Pons (tissue), 1 donor: ENCODE results near the gene KRTAP12-1.
"Not testable (repeated sequence)": the region's sequence is repeated elsewhere in the genome, so short reads cannot be mapped to it uniquely, and the experiment has no call there.

Source experiments
- DNase-seq: peaks from one replicate; pipeline ENCODE4 v3.0.0-alpha.2; 2016; ENCODE audit warnings: low spot score

KRTAP12-1 gene

DNA sequence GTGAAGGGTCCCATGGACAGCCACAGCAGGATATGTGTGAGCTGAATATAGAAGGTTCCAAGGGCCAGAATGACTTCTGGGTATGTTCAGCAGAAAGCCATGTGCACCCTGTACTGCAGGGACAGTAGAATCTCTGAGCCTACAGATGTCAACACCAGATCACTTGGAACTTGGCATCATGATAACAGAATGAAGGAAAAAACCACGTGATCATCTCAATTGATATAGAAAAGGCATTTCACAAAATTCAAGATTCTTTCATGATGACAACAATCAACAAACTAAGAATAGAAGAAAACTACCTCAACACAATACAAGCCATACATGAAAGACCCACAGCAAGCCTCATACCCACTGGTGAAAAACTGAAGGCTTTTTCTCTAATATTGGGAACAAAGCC is 14.4 kb downstream of the KRTAP12-1 start:
- no peak for DNase-seq

DNA sequence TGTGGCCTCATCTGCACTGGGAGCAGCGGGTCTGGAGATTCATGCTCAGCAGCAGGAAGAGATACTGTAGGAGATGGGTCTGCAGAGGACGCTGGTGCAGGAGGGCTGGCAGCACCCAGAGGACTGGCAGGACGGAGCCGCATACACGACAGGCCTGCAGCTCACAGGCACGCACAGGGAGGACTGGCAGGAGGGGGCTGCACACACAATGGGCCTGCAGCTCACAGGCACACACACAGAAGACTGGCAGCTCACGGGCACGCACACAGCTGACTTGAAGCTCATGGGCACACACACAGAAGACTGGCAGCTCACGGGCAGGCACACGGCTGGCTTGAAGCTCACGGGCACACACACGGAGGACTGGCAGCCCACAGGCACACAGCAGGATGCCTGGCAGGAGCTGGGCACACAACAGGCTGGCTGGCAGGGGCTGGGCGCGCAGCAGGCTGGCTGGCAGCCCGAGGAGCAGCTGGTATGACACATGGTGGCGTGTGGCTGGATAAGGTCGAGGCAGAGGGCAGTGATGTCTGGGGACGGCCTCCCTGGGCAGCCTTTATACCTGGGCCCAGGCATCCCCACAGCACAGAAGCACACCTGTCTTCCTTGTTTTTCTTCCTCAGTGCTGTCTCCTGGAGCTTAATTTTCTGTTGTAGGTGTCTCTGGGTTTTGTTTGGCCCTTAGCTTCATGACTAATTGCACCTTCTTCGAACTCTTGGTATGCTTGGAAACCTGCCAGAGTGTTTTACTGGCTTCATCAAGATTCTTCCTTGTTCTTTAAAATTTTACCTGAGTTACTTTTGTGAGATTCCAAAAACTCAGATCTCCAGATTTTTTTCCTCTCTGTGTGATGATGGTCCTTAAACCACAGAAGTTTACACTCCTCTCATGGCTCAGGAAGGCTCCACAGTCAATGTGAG is 15.3 kb downstream of the KRTAP12-1 start, which contains the start of gene KRTAP12-2:
Gene KRTAP12-2, minus strand, starts transcription at position 527 of the 920 bp plus-strand sequence. Its CDS starts 41 bp downstream, at position 486.
- no peak for DNase-seq

DNA sequence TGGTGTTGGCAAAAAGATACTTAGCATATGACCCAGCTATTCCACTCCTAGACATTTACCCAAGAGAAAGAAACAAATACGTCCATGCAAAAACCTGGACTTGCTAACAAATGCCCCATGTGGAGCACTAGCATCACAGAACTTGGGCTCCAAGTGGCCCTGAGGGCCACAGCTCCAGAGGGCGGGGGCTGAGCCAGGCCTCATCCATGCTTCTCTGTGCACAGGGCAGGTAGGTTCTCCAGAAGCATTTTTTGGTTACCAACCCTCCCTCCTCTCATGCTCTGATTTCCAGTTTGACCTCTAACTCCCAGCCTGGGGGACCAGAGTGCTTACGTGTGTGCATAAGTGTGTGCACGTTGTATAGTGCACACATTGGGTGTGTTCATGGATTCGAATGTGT is 17.3 kb downstream of the KRTAP12-1 start:
- no peak for DNase-seq

DNA sequence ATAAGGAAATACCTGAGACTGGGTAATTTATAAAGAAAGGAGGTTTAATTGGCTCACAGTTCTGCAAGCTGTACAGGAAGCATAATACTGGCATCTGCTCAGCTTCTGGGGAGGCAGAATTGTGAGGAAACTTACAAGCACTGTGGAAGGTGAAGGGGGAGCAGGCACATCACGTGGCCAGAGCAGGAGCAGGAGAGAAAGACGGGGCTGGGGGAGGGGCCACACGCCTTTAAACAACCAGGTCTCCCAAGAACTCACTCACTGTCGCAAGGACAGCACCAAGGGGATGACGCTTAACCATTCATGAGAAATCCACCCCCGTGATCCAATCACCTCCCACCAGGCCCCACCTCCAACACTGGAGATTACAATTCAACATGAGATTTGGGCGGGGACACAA is 20.4 kb downstream of the KRTAP12-1 start:
- DNase-seq, result not testable (repeated sequence)

DNA sequence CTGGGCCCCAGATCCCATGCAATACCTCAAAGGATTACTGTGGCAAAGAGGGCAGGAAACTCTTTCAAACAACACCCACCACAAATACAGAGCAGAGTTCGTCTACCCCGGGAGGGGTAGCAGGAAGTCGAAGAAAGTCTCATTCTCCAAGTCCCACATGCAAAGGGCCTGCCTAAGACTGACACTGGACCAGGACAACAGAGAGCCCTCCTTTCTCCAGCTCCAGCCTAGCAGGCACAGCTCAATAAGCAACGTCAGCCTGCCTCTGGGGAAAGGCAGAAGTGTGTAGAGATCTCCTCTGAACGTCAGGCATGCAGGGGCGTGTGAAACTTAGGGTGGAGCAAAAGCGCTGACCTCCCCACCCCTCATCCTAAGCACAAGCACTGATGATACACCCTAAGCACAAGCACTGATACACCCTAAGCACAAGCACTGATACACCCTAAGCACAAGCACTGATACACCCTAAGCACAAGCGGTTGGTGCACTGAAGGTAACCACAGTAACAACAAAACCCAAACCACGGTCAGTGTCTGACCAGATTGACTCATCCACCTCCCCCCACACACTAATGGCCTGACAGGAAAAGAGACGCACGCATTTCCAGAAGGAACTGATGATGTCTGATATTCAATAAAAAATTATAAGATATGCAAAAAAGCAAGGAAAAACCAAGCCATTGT is 22.9 kb downstream of the KRTAP12-1 start:
- no peak for DNase-seq

DNA sequence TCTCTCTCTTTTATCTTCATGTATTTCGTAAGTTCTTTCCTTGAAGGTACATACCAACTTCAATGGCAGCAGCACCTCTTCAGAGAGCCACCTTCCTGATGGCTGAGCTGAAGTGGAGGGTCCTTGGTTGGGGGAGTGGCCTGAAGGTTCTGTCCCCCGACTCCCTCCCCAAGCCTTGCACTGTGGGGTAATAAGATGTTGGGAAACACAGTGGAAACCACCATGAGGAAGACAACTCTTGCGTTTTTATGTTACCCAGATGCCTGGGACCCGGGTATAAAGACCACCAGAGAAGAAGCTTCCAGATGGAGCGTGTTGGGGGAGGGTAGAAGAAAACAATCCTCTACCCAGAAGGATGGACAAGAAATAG is 23.4 kb downstream of the KRTAP12-1 start:
- no peak for DNase-seq

DNA sequence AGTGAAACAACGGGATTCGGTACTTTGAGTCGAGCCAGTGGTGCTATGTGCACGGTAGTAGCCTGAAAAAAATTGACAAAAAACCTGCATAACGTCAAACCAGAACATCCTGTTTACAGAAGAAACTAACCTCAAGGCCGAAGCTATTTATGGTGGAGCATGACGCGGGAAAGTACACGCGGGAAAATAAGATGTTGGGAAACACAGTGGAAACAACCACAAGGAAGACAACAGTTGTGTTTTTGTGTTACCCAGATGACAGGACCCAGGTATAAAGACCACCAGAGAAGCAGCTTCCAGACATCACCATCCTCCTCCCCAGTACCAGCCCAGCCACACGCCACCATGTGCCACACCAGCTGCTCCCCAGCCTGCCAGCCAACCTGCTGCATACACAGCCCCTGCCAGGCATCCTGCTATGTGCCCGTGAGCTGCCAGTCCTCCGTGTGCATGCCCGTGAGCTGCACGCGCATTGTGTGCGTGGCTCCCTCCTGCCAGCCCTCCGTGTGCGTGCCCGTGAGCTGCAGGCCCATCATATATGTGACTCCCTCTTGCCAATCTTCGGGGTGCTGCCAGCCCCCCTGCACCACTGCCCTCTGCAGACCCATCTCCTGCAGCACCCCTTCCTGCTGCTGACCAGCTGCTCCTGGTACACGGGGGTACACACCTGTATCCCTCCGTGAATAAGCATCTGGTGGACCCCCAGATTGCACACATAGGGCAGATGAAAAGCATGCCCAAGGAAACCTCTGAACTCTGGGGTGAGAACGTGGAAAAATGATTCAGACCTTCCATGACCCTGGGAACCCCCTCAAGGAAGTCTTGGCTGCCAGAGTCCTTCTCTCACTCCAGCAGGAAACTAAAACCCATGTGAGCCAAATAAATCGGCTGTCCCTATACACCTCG is 24.1 kb downstream of the KRTAP12-1 start, which contains the start of gene KRTAP12-3:
Gene KRTAP12-3, plus strand, starts transcription at position 298 of the 906 bp plus-strand sequence. Its CDS starts 48 bp downstream, at position 346.
- DNase-seq, result no peak

DNA sequence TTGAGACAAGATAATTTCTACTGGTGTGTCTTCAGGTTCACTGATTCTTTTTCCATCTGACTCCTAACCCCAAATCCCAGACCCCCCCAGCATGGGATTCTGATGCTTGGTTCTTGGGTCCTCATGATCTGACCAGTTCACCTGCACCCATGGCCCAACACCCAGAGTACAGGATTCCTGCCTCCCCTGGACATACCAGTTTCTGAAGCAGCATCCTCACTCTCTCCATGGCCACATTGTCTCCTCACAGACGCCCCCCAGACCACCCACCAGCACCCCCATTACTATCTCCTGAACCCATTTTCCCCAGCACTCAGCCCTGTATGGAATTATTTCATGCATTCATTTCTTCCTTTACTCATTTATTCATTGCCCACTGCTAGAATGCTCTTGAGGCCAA is 25.1 kb downstream of the KRTAP12-1 start:
- DNase-seq, result no peak

DNA sequence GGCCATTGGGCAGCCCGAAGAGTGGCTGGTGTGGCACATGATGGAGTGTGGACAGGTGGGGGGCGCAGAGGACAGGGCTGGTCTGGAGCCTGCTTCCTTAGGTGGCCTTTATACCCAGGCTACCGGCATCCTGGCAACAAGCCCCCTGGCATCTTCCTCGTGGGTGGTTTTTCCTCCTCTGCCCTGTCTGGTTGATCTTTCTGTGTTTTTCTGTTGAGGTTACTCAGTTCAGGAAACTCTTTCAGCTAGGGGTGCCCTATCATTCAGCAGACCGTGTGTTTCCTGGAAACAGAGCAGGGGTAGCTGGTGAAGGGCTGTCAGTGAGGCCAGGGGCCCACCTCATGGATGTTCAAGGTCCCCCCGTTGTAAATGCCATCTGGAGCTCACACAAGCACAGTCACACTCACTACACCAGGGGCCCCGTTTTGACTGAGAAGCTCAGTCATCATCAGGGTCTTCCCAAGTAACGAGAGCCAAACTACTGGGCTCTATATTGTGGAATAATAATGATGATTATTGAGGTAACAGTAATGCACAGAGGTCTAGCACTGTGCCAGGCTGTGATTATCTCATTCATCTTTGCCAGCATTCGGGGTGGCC is 27.3 kb downstream of the KRTAP12-1 start, which contains the start of gene KRTAP12-4:
Gene KRTAP12-4, minus strand, starts transcription at position 84 of the 600 bp plus-strand sequence. Its CDS starts 45 bp downstream, at position 39.
- DNase-seq, result no peak

DNA sequence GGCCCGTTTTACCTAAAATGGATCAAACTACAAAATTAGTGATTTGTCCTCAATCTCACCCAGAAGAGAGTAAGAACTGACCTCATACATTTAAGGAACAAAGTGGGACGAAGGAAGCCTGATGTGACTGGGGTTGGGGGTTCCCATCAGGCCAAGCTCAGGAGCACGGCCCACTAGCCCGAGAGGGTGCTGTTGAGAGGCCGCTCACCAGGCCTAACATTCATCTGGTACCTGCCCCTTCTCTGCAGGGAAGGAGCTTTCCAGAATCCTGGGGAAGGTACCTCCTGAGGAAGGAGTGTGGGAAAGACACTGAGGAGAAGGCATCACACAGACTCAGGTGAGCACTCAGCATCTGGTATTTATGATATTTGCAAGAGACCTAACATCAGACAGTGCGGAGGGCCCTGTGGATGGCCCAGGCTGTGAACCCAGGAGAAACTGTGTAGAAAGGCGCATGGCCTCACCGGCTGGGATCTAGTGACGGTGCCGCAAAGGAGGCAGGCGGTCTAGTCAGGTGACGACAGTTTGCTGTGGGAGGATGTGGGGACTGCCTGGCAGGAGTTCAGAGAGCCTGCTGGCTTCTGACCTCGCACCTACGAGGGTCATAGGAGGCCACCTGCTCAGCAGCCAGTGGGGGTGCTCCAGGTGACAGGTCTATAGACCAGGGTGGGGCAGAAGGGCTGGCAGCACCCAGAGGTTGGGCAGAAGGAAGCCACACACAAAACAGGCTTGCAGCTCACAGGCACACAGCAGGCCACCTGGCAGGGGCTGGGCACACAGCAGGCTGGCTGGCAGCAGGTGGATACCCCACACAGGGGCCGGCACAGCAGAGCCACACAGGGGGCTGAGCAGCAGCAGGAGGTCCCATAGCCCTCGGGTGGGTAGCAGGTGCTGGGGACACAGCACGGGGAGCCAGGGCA is 28.0 kb downstream of the KRTAP12-1 start:
- no peak for DNase-seq

DNA sequence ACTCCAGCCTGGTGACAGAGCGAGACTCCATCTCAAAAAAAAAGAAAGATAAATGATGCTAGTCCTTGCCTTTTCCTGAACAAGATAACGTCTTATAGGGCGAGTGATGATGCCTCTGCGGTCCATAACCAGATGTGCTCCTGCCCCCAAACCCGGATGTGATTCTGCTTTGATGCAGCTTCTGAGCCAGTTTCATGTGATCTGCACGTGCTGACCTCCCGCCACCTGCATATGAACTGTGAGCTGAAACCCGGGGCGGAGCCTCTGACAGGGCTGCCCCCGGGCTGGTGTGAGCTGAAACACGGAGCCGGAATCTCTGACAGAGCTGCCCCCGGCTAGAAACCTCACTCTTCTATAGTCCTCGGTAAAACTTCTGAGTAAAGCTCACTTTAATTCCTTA is 28.8 kb downstream of the KRTAP12-1 start:
- no peak for DNase-seq

DNA sequence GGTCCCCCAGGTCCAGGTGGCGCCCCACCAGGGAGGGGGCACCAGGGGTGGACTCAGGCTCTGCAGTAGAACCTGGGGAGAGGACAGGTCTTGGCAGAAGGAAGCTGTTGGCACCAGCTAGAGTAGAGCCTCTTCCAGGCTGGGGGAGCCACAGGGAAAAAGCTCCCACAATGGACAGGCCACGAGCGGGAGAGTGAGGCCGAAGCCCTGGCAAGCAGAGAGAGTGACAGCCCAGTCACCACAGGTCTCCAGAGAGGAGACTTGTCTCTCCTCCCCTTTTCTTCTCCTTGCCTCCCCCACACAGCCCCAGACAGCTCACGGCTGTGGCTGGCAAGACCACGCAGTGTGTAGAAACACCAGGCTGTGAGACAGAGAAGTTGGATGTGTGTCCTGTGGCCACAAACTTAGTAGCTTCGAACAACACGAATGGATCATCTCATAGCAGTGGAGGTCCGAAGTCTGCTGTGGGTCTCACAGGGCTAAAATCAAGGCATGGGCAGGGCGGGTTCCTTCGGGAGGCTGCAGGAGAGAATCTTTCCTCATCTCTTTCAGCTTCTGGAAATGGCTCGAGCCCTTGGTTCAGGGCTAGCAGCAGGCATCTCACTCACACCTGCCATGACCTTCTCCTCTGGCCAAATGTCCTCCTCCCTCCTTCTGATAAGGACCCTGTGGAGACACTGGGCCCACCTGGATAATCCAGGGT is 30.8 kb downstream of the KRTAP12-1 start:
- no peak for DNase-seq

DNA sequence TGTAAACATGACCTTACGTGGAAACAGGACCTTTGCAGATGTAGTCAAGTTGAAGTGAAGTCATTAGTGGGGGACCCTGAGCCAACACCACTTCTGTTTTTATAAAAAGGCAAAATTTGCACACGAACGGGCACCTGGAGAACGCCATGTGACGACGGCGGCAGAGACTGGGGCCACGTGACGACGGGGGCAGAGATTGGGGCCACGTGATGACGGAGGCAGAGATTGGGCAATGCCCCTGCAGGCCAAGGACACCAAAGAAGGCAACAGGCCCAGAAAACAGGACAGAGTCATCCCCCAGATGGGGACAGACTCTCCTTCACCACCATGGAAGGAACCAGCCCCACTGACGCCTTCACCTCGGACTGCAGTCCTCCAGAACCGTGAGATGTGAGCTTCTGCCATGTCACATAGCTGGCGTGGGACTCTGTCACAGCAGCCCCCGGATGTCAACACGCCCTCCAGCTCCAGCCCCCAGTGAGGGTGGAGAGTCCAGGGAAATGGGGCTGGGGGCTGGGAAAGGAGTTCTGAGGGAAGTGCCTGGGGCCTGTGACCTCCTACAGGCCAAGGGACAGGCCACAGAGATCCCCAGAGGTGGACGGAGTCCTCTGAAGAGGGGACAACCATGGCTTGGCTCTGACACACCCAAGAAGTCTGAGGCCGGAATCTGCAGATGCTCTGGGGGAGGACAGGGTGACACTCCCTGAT is 31.5 kb downstream of the KRTAP12-1 start:
- DNase-seq, result no peak

DNA sequence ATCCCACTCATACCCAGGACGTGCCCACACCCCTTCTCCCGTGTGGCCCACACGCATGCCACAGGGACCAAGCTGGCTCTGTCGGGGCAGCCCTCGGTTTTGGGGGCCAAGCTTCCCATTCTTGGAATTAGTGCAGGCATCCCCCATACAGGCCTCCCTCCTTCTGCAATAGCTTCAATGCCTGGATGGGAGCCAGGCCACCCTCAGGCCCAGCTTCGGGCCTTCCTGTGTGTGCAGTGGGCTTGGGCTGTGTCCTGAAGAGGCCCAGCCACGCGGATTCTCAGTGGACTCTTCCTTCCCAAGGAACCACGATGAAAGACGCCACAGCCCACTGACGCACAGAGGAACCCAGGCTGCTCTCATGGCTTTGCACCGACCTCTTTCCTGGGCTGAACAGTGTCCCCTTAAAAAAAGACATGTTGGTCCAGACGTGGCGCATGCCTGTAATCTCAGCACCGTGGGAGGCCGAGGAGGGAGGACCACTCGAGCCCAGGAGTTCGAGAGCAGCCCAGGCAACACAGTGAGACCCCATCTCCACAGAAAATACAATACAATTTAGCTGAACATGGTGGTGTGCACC is 32.4 kb downstream of the KRTAP12-1 start:
- no peak for DNase-seq

DNA sequence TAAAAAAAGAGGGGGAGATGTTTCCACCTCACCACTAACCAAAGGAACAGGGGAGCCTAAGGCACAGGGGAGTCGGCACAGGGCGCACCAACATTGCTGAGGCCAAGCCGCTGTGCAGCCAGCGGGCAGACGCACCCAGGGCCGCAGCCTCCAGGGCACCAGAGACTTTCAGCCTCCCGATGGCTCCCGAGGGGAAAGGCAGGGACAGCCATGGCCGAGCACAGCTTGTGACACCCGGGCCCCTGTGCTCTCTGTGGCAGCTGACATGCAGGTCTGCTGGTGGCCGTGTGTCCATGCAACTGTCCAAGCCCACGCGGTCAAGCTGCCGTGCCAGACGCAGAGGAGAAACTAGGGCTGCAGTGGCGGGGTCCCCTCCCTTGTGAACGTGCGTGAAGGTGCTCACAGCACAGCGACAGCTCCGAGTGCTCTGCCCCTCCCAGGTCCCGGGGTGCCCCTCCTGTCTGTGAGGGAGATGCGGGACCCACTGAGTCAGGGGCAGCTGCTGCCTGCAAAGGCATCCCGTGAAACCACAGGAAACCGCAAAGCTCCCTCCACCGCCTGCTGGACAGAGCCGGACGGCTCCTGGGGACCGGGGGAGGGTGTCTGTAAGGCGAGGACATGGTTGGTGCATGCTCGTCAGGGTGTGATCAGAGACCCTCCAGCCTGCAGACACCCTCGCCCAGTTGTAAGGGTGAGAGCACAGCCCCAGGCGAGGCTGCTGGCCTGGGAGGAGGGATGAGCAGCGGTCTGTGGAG is 33.2 kb downstream of the KRTAP12-1 start:
- DNase-seq, result no peak

DNA sequence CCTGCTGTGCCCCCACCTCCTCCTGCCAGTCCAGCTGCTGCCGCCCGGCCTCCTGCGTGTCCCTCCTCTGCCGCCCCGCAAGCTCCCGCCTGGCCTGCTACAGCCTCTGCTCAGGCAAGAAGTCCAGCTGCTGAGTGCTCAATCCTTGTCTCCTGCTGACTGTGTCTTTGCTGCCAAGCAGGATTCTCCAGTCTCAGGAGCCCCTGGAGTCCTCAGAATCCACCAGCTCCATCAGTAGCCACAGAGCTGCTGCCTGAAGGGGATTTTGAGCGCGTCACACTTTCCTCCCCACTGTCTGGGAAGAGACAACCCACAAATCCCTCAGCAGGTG is 34.8 kb downstream of the KRTAP12-1 start:
- DNase-seq, result no peak

DNA sequence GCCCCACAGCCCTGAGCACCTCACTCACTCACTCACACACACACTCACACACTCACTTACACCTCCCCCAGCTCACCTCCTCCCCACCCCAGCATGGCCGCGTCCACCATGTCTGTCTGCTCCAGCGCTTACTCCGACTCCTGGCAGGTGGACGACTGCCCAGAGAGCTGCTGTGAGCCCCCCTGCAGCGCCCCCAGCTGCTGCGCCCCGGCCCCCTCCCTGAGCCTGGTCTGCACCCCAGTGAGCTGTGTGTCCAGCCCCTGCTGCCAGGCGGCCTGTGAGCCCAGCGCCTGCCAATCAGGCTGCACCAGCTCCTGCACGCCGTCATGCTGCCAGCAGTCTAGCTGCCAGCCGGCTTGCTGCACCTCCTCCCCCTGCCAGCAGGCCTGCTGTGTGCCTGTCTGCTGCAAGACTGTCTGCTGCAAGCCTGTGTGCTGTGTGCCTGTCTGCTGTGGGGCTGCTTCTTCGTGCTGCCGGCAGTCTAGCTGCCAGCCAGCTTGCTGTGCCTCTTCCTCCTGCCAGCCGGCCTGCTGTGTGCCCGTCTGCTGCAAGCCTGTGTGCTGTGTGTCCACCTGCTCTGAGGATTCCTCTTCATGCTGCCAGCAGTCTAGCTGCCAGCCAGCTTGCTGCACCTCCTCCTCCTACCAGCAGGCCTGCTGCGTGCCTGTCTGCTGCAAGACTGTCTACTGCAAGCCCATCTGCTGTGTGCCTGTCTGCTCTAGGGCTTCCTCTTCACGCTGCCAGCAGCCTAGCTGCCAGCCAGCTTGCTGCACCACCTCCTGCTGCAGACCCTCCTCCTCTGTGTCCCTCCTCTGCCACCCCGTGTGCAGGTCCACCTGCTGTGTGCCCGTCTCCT is 35.4 kb downstream of the KRTAP12-1 start, which contains the start of gene KRTAP10-11:
Gene KRTAP10-11, plus strand, starts transcription at position 49 of the 856 bp plus-strand sequence. Its CDS starts 45 bp downstream, at position 94.
- DNase-seq, result not testable (repeated sequence)
